Activated CD8-positive, alpha-beta memory T cell treated with anti-CD3 and anti-CD28 coated beads, Interleukin-2, amount 50 U/mL, for 1 hour (primary cell): ENCODE results near the gene C2.
A peak's percentile ranks its signal among the peaks of the same experiment; 100 is the strongest.
"Not testable (repeated sequence)": the region's sequence is repeated elsewhere in the genome, so short reads cannot be mapped to it uniquely, and the experiment has no call there.

Experiments
- DNase-seq: peaks from one replicate; pipeline ENCODE4 v3.0.0-alpha.2; 2020; ENCODE audit errors: extremely low read depth

Gene C2

DNA sequence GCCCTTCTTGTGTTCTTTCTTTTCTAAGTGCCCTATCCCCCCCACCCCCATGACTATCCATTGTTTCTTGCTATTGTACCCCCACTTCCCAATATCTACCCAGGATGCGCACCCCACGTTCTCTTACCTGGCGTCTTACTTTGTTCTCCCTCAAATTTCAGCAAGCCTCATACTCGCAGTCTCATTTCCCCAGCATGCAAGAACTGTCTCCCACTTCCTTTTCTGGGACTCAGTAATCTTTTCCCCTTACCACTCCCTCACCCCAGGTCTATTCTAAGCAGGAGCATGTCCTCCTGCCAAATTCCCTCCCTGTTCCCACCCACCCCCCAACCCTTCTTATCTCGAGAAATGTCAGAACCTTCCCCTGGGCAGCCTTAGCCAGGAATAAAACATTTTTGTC, 28.3 kb upstream of the C2 start:
- DNase-seq = no peak

DNA sequence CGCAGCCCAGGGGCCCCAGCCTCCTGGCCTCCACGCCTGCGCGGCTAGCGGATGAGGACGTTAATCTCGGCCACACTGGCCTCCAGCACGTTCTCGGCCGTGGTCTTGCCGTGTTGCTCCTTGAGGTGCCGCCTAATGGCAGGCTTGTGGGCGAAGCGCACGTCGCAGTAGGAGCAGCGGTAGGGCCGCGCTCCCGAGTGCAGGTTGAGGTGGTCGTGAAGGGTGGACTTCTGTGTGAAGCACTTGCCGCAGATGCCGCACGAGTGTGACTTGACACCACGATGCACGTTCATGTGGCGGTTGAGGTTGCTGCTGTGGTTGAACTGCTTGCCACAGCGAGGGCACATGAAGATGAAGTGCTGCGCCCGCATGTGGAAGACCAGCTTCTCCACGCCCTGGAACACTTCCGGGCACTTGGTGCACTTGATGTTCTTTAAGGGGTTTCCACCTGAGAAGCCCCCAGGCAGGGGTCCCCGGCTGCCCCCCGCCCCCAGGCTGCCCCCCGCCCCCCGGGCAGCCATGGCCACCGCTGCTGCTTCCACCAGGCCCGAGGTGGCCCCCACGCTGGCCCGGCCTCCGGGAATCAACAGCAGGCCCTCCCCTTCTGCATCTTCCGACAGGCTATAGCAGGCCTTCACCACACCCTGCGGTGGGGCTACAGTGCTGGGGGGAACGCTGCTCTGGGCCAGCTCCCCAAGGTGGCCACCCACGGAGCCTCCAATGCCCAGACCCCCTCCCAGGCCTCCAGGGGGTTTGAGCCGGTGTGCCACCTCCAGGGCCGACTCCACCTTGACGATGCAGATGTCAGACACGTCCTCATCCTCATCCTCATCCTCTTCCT, 27.4 kb upstream of the C2 start:
- no peak for DNase-seq

DNA sequence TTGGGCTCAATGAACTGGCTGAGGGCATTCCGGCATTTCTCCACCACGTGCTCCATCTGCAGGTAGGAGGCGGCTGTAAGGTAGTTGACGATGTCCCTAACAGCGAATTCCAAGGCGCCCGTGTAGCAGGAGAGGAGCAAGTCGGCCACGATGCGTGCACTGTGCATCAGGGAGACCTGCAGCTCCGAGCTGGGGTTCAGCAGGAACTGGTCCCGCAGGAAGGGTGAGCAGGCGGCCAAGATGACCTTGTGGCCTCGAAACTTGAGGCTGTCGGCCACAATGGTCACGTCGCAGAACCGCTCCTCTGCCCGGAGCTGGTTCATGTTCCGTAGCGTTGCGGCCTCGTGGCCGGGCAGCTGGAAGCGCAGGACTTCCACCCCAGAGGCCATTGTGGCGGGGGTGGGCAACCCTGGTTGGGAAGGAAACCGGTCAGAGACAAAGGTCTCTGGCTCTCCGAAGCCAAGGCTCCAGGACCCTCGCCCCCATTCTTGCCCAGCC, 26.6 kb upstream of the C2 start:
- DNase-seq = no peak

DNA sequence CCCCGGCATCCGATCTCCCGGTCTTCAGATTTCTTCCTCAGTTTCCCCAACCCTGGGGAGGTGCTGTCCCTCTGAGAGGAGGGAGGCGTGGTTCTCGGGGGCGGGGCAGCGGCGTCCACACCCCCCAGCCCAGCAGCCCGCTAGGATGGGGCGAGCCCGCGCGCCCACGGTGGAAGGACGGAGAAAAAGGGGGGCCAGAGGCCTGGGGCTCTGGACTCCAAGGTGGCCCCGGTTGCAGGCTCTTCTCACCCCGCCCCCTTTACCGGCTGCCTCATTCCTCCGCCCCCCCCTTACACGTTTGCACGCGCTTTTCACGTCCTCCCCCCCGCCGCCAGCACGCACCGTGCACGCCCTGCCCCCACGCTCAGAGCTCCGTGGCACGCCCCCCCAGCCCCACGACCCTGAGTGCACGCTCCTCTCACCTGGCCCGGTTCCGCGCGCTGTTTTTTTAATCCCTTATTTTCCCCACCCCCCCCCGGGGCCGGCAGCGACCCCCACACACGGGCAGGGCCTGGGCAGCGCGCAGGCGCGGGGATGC, 26.0 kb upstream of the C2 start:
- DNase-seq = no peak

DNA sequence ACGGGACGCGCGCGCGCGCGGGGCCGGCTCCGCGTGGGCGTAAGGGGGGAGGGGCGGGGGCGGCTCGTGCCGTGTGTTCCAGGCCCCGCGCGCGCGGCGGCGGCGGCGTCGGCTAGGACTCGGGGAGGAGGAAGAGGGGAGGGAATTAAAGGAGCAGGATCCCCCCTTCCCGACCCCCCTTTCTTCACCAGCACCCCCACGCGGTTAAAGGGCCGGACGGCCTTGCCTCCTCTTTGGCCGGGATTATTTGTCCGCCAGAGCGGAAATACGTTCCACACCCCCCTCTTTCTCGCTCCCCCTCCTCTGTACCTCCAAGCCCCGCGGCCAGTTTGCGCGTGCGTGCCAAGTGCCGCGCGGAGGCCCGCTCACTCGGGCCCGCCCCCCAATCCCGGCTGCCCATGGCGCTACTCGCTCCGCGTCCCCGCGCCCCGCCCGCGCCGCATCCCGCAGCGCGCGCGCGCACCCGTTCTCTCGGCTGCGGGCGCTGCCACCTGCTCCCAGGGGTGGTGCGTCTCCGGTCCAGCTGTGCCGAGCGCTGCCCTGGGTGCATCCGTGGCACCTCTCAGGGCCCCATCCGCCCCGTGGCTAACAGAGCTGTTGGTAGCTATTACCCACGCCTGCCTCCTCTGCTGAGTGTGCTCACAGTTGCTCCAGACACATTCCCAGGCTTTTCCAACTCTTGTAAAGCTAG, 25.4 kb upstream of the C2 start, which contains the start of gene ZBTB12:
Gene ZBTB12, minus strand, starts transcription at position 134 of the 691 bp plus-strand sequence. CDS start 781 bp downstream, outside the sequence.
- peak; percentile 40 for DNase-seq

DNA sequence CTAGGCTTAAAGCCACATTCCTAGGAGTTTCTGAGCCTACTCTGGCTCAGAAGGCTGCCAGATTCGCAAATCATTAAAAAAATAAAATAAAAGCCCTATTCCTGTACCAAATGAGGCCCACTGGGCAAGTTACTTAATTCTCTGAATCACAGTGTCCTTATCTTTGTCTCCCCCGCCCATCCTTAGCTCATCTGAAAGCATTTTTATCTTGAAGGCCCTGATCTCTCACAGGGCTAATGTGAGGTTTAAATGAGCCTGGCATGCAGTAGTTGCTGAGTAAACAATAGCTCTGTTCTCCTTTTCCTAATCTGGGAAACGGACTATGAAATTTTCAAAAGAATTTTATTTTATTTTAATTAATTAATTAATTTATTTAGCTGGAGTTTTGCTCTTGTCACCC, 23.6 kb upstream of the C2 start:
- no peak for DNase-seq

DNA sequence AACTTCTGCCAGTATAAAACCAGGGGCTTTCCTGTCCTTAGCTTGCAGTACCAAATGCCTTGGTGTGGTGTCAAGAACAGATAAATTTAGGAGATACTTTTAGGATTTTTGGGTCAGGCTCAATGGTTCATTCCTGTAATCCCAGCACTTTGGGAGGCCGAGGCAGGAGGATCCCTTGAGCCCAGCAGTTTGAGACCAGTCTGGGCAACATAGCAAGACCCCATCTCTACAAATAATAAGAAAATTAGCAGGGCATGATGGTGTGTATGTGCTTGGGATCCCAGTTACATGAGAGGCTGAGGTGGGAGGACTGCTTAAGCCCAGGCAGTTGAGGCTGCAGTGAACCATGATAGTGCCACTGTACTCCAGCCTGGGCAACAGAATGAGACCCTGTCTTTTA, 22.5 kb upstream of the C2 start:
- DNase-seq = no peak

DNA sequence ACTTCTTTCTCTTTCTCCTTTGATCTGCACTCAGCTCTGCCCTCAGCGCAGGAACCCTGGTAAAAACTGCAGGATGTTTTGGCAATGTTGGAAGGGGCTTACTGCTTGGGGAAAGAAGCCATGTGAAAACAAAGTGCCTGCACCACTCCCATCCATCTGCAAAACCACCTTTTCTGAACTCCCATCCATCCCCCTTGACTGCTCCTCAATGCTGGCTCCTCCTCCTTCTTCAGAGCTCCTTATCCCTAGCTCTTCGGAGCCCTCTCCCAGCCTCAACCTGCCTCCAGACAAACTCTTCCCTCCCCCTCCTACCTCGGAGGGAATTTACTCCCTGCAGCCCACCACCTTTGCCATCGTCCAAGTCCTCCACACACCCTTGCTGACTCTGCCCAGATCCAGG, 21.4 kb upstream of the C2 start:
- no peak for DNase-seq

DNA sequence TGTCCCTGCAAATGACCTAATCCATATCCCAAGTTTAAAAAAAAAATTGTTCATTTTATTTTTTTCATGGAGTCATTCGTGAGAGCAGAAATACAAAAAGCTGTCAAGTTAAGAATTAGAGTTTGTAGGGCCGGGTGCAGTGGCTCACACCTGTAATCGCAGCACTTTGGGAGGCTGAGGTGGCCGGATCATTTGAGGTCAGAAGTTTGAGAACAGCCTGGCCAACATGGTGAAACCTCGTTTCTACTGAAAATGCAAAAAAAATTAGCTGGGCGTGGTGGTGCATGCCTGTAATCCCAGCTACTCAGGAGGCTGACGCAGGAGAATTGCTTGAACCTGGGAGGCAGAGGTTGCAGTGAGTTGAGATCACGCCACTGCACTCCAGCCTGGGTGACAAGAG, 20.8 kb upstream of the C2 start:
- DNase-seq = not testable (repeated sequence)

DNA sequence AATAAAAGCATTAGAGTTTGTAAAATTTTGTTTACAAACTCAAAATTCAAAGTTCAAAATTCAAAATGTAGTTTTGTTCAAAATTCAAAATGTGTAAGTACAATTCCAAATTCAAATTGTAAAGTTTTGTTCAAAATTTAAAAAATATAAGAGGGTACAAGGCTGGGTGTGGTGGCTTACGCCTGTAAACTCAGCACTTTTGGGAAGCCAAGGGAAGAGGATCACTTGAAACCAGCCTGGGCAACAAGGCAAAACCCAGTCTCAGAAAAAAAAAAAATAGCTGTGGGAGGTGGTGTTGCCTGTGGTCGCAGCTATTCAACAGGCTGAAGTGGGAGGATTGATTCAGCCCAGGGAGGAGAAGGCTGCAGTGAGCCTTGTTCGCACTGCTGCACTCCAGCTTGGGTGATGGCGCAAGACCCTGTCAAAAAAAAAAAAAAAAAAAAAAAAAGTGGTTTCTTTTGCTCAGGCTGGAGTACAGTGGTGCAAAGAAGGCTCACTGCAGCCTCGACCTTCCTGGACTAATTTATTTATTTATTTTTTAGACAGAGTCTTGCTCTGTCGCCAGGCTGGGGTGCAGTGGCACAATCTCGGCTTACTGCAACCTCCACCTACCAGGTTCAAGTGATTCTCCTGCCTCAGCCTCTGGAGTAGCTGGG, 20.2 kb upstream of the C2 start:
- no peak for DNase-seq

DNA sequence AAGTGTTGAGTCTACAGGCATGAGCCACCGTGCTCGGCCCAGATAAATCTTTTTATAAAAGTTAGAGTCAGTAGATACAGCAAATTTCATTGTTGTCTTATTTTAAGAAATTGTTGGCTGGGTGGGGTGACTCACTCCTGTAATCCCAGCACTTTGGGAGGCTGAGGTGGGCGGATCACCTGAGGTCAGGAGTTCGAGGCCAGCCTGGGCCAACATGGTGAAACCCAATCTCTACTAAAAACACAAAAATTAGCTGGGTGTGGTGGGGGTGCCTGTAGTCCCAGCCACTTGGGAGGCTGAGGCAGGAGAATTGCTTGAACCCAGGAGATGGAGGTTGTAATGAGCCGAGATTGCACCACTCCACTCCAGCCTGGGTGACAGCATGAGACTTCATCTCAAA, 19.3 kb upstream of the C2 start:
- DNase-seq = not testable (repeated sequence)

DNA sequence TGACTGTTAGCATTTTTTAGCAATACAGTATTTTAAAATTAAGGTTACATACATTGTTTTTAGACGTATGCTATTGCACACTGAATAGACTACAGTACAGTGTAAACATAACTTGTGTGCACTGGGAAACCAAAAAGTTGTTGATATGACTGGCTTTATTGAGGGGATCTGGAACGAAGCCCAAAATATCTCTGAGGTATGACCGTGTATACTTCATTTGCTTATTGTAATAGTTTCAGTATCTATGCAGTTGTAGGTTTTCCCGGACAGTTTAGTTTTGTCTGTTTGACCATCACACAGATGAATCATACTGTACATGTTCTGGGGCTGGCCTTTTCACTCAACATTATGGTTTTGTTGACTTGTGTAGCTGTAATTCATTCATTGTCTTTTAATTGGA, 18.7 kb upstream of the C2 start:
- no peak for DNase-seq

DNA sequence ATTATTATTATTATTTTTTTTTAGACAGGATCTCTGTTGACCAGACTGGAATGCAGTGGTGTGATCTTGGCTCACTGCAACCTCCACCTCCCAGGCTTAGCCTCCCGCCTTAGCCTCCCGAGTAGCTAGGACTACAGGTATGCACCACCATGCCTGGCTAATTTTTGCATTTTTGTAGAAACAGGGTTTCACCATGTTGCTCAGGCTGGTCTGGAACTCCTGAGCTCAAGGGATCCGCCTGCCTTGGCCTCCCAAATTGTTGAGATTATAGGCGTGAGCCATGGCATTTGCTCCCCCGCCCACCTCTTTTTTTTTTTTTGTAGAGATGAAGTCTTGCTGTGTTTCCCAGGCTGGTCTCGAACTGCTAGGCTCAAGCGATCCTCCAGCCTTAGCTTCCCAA, 18.2 kb upstream of the C2 start:
- not testable (repeated sequence) for DNase-seq

DNA sequence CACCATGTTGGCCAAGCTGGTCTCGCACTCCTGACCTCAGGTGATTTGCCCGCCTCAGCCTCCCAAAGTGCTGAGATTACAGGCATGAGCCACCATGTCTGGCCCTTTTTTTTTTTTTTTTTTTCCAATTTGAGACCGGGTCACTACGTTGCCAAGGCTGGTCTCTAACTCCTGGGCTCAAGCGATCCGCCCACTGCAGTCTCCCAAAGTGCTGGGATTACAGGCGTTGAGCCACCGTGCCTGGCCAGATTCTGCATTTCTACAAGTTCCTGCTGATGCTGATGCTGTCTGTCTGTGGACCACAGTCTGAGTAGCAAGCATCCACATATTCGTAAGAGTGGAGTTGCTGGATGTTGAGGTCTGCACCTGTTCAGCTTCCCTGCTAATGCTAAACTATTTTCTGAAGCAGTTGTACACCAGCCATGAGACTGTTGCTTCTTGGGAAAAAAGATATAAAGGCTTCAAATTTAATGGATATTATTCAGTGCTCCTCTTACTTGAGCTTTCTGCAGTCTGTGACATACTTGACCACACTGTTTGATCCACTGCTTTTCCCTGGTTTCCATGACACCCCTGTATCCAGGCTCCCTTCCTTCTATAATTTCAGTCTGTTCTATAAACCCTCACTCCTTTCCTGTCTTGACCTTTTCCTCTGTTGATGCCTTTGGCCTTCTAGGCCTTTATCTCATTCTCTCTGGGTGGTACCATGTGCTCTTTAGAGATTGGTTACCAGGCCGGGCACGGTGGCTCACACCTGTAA, 15.5 kb upstream of the C2 start:
- DNase-seq = no peak

DNA sequence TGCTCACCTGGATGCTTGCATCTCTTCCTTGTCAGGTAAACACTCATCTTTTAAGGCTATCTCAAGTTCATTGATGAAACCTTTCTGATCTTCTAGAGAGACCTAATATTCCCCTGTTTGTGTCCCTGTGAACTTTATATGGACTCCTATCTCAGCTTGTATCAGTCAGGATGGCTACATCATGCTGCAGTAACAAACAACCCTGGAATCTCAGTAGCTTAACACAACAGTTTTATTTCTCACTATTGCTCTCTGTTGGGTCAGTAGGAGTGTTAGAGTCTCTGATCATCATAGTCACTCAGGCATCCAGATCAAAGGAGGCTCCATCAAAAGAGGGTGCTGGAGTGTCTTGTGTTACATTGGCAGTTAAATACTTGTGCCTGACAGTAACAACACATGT, 12.2 kb upstream of the C2 start:
- DNase-seq = no peak

DNA sequence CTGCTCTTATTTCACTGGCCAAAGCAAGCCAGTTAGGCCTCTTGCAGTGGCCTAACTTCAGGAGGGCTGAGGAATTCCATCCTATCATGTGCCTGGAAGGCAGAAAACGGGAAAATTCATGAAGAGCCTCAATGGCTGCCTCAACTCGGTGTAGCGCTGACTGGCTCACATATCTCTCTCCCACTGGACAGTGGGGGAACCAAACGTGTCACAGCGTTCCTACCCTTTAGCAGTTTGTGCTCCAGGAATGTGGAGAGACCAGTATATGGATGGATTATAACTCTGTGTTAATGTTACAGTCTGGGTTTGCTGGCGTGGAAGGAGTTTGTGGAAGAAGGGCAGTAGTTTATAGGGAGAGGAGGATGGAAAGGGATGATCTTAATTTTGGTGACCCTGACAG, 11.8 kb upstream of the C2 start:
- DNase-seq = no peak

DNA sequence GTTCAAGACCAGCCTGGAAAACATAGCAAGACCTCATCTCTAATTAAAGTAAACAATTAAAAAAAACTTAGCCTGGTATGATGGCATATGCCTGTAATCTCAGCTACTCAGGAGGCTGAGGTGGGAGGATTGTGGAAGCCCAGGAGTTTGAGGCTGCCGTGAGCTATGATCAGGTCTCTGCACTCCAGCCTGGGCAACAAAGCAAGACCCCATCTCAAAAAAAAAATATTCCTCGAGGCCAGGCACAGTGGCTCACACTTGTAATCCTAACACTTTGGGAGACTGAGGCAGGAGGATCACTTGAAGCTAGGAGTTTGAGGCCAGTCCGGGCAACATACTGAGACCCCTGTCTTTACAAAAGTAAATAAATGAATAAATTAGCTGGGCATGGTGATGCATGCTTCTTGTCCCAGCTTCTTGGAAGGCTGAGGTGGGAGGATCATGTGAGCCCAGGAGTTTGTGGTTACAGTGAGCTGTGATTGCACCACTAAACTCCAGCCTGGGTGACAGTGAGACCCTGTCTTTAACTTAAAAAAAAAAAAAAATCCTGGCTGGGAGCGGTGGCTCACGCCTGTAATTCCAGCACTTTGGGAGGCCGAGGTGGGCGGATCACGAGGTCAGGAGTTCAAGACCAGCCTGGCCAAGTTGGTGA, 9.3 kb upstream of the C2 start:
- DNase-seq = no peak

DNA sequence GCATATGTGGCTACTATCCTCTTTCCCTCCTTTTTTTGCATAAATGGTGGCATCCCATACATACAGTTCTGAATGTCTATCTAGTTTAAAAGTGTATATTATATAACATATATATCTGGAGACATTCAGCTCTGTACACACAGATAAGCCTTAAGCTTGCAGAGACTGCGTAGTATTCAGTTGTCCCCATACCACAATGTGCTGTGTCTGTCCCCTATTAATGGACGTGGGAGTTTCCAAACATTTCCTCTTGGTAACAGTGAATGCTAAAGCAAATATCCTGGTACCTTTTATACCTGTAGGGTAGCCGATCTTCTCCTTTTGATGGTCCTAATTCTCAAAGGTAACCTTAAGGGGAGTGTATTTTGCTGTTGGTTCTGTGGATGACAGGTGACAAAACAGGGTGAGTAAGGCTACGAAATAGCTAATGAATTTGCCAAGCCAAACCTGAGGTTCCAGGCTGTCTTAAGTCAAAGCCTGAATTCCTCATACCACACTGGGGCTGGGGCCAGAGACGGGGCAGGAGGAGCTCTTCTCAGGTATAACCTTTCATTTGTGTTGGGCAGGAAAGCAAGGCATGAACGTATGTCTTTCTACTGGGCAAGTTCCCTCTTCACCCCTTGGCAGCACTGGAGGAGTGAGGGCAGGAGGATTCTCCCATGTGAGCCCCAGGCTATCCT, 7.8 kb upstream of the C2 start:
- DNase-seq = no peak

DNA sequence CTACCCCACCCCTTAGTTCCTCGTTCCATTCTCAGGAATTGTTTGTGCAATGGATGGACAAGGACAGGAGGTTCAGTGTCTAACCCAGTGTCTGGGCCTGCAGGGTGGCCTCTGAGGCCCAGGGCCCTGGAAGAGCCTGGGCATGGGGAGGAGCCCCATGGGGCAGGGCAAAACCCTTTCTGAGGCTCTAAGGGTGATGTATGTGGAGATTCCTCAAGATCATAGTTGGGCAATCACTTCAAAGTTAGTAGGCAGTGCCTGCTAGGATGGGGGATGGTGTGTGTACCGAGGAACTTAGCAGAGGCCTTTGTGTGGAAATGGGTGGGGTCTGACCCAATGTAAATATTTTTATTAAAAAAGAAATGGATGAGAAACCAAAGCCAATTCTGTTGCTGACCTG, 6.7 kb upstream of the C2 start:
- DNase-seq = no peak

DNA sequence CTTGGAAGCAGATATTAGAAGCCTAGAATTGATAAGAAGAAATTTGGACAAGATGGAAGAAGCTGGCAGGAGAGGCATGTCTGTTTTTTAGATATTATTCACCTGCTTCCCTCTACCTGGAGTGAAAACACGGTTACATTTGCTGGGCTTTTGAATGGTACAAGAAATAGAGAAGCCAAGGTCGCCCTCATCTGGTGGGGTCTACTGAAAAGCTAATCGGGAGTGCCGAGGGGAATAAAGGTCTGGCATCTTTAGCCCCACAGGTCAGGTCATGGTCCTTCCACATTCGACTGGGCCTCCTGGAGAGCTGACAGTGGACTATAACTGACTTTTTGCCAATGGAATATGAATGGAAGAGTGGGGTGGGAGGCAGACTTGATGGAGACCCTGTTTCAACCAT, 4.6 kb upstream of the C2 start:
- no peak for DNase-seq
